ENCODE results near the gene ZC3H12A. TPM values are rescaled to one million over a fixed set of nuclear protein-coding genes. Genes with fewer than 3 reads are reported as not detected.
A peak's percentile ranks its signal among the peaks of the same experiment; 100 is the strongest.

The ZC3H12A gene
- total and polyA plus RNA-seq, 10 of the 15 experiments (the other 5 are each of a cell fraction or from before 2014, with no cell fraction given): 0.35 to 30.2 (median 13.8) TPM

- Histone ChIP-seq H3K4me2 (ENCODE audit: control insufficient read depth, insufficient read depth) (no peak overlapping the region), H3K9me3 (replicated peaks; ENCODE audit: control insufficient read depth, insufficient read depth, low read length) (no peaks in the 10 kb centered on the region), H3K27ac (ENCODE audit: control insufficient read depth, insufficient read depth) (no peak overlapping the region), H3K36me3 (ENCODE audit: control insufficient read depth in 2 of 2, insufficient read depth in 2 of 2, low read length in 1 of 2) (peaks cover 1 to 18% of the 10 kb centered on the region in 2 experiments; a peak in 2 of 4 replicates), H3K9ac (ENCODE audit: control insufficient read depth, insufficient read depth, low read length) (no peak overlapping the region), H3K27me3 (replicated peaks in 1 of 2; ENCODE audit: control insufficient read depth in 2 of 2, insufficient read depth in 2 of 2, low read length in 1 of 2) (no peaks in the 10 kb centered on the region), H3K4me3 (no peak overlapping the region), H4K20me1 (ENCODE audit: control insufficient read depth, insufficient read depth) (no peaks in the 10 kb centered on the region; the same call in 1 of the 2 replicates), H3K79me2 (ENCODE audit: control insufficient read depth, insufficient read depth, low read length) (no peaks in the 10 kb centered on the region), H2AFZ (ENCODE audit: control insufficient read depth, low read depth, low read length) (no peak overlapping the region), H3K4me1 (ENCODE audit: control insufficient read depth, insufficient read depth, low read length) (no peaks in the 10 kb centered on the region)
- RAD21 ChIA-PET (ENCODE audit: unreplicated experiment): no interaction called here
- CTCF ChIA-PET: interaction anchor here (1.1 kb wide), 1 partner anchor 46 kb away, joined by 5 read pairs; no protein-coding TSS in a partner anchor
- 57% methylated on average over 4 of the region's 4 CpGs for WGBS (ENCODE audit: insufficient coverage, insufficient replicate concordance, low lambda C conversion rate, missing lambda C conversion rate)
- POLR2A ChIA-PET: no interaction called here
- ATAC-seq (no peak), DNase-seq (ENCODE audit: low read depth, low spot score) (no peak), FAIRE-seq (no peak)
- BruUV-seq (replicated peaks): no TSS peak
- intact Hi-C loops (cut with micrococcal nuclease; ENCODE audit: unreplicated experiment) (no loop called here), in situ Hi-C loops (cut with MboI) (no loop called here)
- SMC1A ChIA-PET (ENCODE audit: uncharacterized antibody, unreplicated experiment): no interaction called here
- TF ChIP-seq YY1 (IDR thresholded peaks at IDR 0.05; ENCODE audit: low read depth, low read length) (no peak), SPI1 (IDR thresholded peaks at IDR 0.05; ENCODE audit: borderline replicate concordance, insufficient read depth, low read depth, low read length) (no peak), CBX3 (IDR thresholded peaks at IDR 0.05; ENCODE audit: borderline replicate concordance, low read depth) (no peak), NR2C1 (IDR thresholded peaks at IDR 0.05) (no peak), CBX5 (IDR thresholded peaks at IDR 0.05; ENCODE audit: low read depth) (no peak), JUND (IDR thresholded peaks at IDR 0.05; ENCODE audit: low read depth, low read length) (no peak), MYB (IDR thresholded peaks at IDR 0.05; ENCODE audit: borderline replicate concordance, low read depth, low read length) (no peak), MTA3 (IDR thresholded peaks at IDR 0.05; ENCODE audit: borderline replicate concordance, low read length) (no peak), SMARCA5 (IDR thresholded peaks at IDR 0.05) (no peak), RUNX3 (IDR thresholded peaks at IDR 0.05; ENCODE audit: low read length) (no peak), NR2F1 (conservative IDR thresholded peaks at IDR 0.05) (no peak), FOXK2 (IDR thresholded peaks at IDR 0.05) (no peak), SUZ12 (IDR thresholded peaks at IDR 0.05; ENCODE audit: unreplicated experiment) (no peak)
- TF ChIP-seq, protein P1, sequence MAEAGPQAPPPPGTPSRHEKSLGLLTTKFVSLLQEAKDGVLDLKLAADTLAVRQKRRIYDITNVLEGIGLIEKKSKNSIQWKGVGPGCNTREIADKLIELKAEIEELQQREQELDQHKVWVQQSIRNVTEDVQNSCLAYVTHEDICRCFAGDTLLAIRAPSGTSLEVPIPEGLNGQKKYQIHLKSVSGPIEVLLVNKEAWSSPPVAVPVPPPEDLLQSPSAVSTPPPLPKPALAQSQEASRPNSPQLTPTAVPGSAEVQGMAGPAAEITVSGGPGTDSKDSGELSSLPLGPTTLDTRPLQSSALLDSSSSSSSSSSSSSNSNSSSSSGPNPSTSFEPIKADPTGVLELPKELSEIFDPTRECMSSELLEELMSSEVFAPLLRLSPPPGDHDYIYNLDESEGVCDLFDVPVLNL (IDR thresholded peaks at IDR 0.05; ENCODE audit: low read depth, low read length): no peak
These were observed 59.1 kb downstream of the ZC3H12A start for GRCh38 chr1:37533317-37534093.

Small RNA genes lying within 50 kb of the gene (microRNA-seq; reads per million reads assigned to microRNA genes)
- 1.9 reads per million, percentile 3 among the genes with 10 or more reads in this experiment for gene MIR5581
- gene MIR6732: not detected

Small RNA genes lying within 50 kb of the gene (small RNA-seq; reads per million reads assigned to genes)
- gene MIR5581: 0.16 reads per million

Other genes starting within 250 kb of the ZC3H12A start
- gene MEAF6, start 40.2 kb downstream of the ZC3H12A start, total RNA-seq (2014; rRNA removed): 51.8 and 57.8 TPM in 2 replicates
- 53.9 and 56.4 TPM in 2 replicates for gene MEAF6, start 40.2 kb downstream of the ZC3H12A start, total RNA-seq (2014; rRNA removed; fragmentation: Illumina TruSeq; extraction: Trizol)
- 48.6 and 49.7 TPM in 2 replicates for gene MEAF6, start 40.2 kb downstream of the ZC3H12A start, total RNA-seq (2021)
- 70.7 and 75.8 TPM in 2 replicates for gene MEAF6, start 40.2 kb downstream of the ZC3H12A start, polyA plus RNA-seq (2011; rRNA removed)
- 72.2 and 89.4 TPM in 2 replicates for gene MEAF6, start 40.2 kb downstream of the ZC3H12A start, polyA plus RNA-seq (2014; fragmentation: Illumina TruSeq; extraction: Trizol)
- gene MEAF6, start 40.2 kb downstream of the ZC3H12A start, polyA plus RNA-seq (2014; fragmentation: Nextera tagmentation; extraction: Ambion mirVana): 10 to 100 TPM; 30.8 to 33.3 TPM
- gene MEAF6, start 40.2 kb downstream of the ZC3H12A start, polyA plus RNA-seq (2014; rRNA removed): 56.3 and 62.4 TPM in 2 replicates
- gene MEAF6, start 40.2 kb downstream of the ZC3H12A start, polyA plus RNA-seq (2016; fragmentation: Nextera tagmentation; extraction: Ambion mirVana): 10 to 100 TPM; 74.7 to 75.0 TPM
- 10.6 and 11.0 TPM in 2 replicates for gene SNIP1, start 79.7 kb downstream of the ZC3H12A start, total RNA-seq (2014; rRNA removed)
- 10.5 and 11.3 TPM in 2 replicates for gene SNIP1, start 79.7 kb downstream of the ZC3H12A start, total RNA-seq (2014; rRNA removed; fragmentation: Illumina TruSeq; extraction: Trizol)
- 20.6 and 22.4 TPM in 2 replicates for gene SNIP1, start 79.7 kb downstream of the ZC3H12A start, total RNA-seq (2021)
- gene SNIP1, start 79.7 kb downstream of the ZC3H12A start, polyA plus RNA-seq (2011; rRNA removed): 10.2 and 10.4 TPM in 2 replicates
- 10.1 and 12.6 TPM in 2 replicates for gene SNIP1, start 79.7 kb downstream of the ZC3H12A start, polyA plus RNA-seq (2014; fragmentation: Illumina TruSeq; extraction: Trizol)
- gene SNIP1, start 79.7 kb downstream of the ZC3H12A start, polyA plus RNA-seq (2014; fragmentation: Nextera tagmentation; extraction: Ambion mirVana): 1 to 10 TPM; 2.7 to 3.3 TPM
- 10.3 and 13.7 TPM in 2 replicates for gene SNIP1, start 79.7 kb downstream of the ZC3H12A start, polyA plus RNA-seq (2014; rRNA removed)
- 1 to 10 TPM; 6.9 to 7.8 TPM for gene SNIP1, start 79.7 kb downstream of the ZC3H12A start, polyA plus RNA-seq (2016; fragmentation: Nextera tagmentation; extraction: Ambion mirVana)
- not detected in 2 replicates for gene DNALI1, start 82.4 kb downstream of the ZC3H12A start, total RNA-seq (2014; rRNA removed)
- not detected in 2 replicates for gene DNALI1, start 82.4 kb downstream of the ZC3H12A start, total RNA-seq (2014; rRNA removed; fragmentation: Illumina TruSeq; extraction: Trizol)
- gene DNALI1, start 82.4 kb downstream of the ZC3H12A start, total RNA-seq (2021): not detected in 2 replicates
- gene DNALI1, start 82.4 kb downstream of the ZC3H12A start, polyA plus RNA-seq (2011; rRNA removed): not detected in 2 replicates
- gene DNALI1, start 82.4 kb downstream of the ZC3H12A start, polyA plus RNA-seq (2014; fragmentation: Illumina TruSeq; extraction: Trizol): not detected in 2 replicates
- gene DNALI1, start 82.4 kb downstream of the ZC3H12A start, polyA plus RNA-seq (2014; fragmentation: Nextera tagmentation; extraction: Ambion mirVana): under 1 TPM in 1 of 2 experiments, not detected in 1; 0.03 TPM
- not detected in 2 replicates for gene DNALI1, start 82.4 kb downstream of the ZC3H12A start, polyA plus RNA-seq (2014; rRNA removed)
- under 1 TPM; 0.05 to 0.13 TPM for gene DNALI1, start 82.4 kb downstream of the ZC3H12A start, polyA plus RNA-seq (2016; fragmentation: Nextera tagmentation; extraction: Ambion mirVana)
- gene GNL2, start 121.4 kb downstream of the ZC3H12A start, total RNA-seq (2014; rRNA removed): 80.0 and 87.7 TPM in 2 replicates
- gene GNL2, start 121.4 kb downstream of the ZC3H12A start, total RNA-seq (2014; rRNA removed; fragmentation: Illumina TruSeq; extraction: Trizol): 153 and 167 TPM in 2 replicates
- gene GNL2, start 121.4 kb downstream of the ZC3H12A start, total RNA-seq (2021): 66.6 and 71.6 TPM in 2 replicates
- 71.8 and 92.8 TPM in 2 replicates for gene GNL2, start 121.4 kb downstream of the ZC3H12A start, polyA plus RNA-seq (2011; rRNA removed)
- 138 and 145 TPM in 2 replicates for gene GNL2, start 121.4 kb downstream of the ZC3H12A start, polyA plus RNA-seq (2014; fragmentation: Illumina TruSeq; extraction: Trizol)
- gene GNL2, start 121.4 kb downstream of the ZC3H12A start, polyA plus RNA-seq (2014; fragmentation: Nextera tagmentation; extraction: Ambion mirVana): 10 to 100 TPM; 64.2 to 91.3 TPM
- gene GNL2, start 121.4 kb downstream of the ZC3H12A start, polyA plus RNA-seq (2014; rRNA removed): 76.2 and 85.1 TPM in 2 replicates
- 100 to 1,000 TPM; 113 to 118 TPM for gene GNL2, start 121.4 kb downstream of the ZC3H12A start, polyA plus RNA-seq (2016; fragmentation: Nextera tagmentation; extraction: Ambion mirVana)
- gene RSPO1, start 160.3 kb downstream of the ZC3H12A start, total RNA-seq (2014; rRNA removed): not detected in 2 replicates
- gene RSPO1, start 160.3 kb downstream of the ZC3H12A start, total RNA-seq (2014; rRNA removed; fragmentation: Illumina TruSeq; extraction: Trizol): not detected in 2 replicates
- gene RSPO1, start 160.3 kb downstream of the ZC3H12A start, total RNA-seq (2021): not detected in 2 replicates
- not detected in 2 replicates for gene RSPO1, start 160.3 kb downstream of the ZC3H12A start, polyA plus RNA-seq (2011; rRNA removed)
- not detected in 2 replicates for gene RSPO1, start 160.3 kb downstream of the ZC3H12A start, polyA plus RNA-seq (2014; fragmentation: Illumina TruSeq; extraction: Trizol)
- not detected for gene RSPO1, start 160.3 kb downstream of the ZC3H12A start, polyA plus RNA-seq (2014; fragmentation: Nextera tagmentation; extraction: Ambion mirVana)
- not detected in 2 replicates for gene RSPO1, start 160.3 kb downstream of the ZC3H12A start, polyA plus RNA-seq (2014; rRNA removed)
- not detected for gene RSPO1, start 160.3 kb downstream of the ZC3H12A start, polyA plus RNA-seq (2016; fragmentation: Nextera tagmentation; extraction: Ambion mirVana)
- gene CDCA8, start 217.9 kb downstream of the ZC3H12A start, total RNA-seq (2014; rRNA removed): 18.0 and 21.3 TPM in 2 replicates
- 27.5 and 28.4 TPM in 2 replicates for gene CDCA8, start 217.9 kb downstream of the ZC3H12A start, total RNA-seq (2014; rRNA removed; fragmentation: Illumina TruSeq; extraction: Trizol)
- 57.8 and 59.8 TPM in 2 replicates for gene CDCA8, start 217.9 kb downstream of the ZC3H12A start, total RNA-seq (2021)
- gene CDCA8, start 217.9 kb downstream of the ZC3H12A start, polyA plus RNA-seq (2011; rRNA removed): 68.3 and 72.0 TPM in 2 replicates
- gene CDCA8, start 217.9 kb downstream of the ZC3H12A start, polyA plus RNA-seq (2014; fragmentation: Illumina TruSeq; extraction: Trizol): 75.3 and 81.0 TPM in 2 replicates
- 10 to 100 TPM; 60.2 to 60.6 TPM for gene CDCA8, start 217.9 kb downstream of the ZC3H12A start, polyA plus RNA-seq (2014; fragmentation: Nextera tagmentation; extraction: Ambion mirVana)
- gene CDCA8, start 217.9 kb downstream of the ZC3H12A start, polyA plus RNA-seq (2014; rRNA removed): 52.8 and 62.1 TPM in 2 replicates
- 10 to 100 TPM; 97.8 to 98.1 TPM for gene CDCA8, start 217.9 kb downstream of the ZC3H12A start, polyA plus RNA-seq (2016; fragmentation: Nextera tagmentation; extraction: Ambion mirVana)

Data from GM12878 (cell line).